VCaP (cell line): ENCODE measurements around the gene MPZL1.

Source experiments
- H3K27ac ChIP-seq: fragments of 450-650 bp; 2 replicates; pipeline ENCODE4 v1.5.1; 2017
- TF ChIP-seq, protein P1 (sequence below): fragments of 450-650 bp; conservative IDR thresholded peaks from 2 replicates; pipeline ENCODE4 v1.5.1; 2017; ENCODE audit warnings: mild to moderate bottlenecking, moderate library complexity

Gene MPZL1

DNA sequence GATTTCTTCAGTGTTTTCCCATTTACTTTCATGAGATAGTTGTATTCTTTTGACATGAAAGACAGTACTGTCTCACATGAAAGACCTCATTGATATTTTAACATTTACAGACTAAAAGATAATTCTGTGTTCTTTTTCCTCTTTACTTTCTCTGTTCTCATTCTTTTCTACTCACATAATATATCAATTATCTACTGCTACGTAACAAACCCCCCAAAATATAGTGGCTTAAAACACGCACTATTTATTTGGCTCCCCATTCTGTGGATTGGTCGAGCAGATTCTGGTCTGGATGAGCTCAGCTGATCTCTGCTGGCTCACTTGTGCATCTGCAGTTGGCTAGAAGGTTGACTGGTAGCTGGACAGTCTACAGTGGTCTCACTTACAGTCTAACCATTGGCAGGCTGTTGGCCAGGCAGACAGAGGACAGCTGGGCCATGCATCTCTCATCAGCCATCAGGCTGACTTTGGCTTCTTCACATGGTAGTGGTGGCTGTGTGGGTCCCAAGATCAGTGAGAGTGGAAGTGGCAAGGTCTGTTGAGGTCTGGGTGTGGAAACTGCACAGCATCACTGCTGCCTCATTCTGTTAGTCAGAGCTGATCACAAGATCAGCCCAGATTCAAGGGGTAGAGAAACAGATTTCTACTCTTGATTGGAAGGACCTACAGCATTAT is 63.2 kb downstream of the MPZL1 start:
- TF ChIP-seq, protein P1, sequence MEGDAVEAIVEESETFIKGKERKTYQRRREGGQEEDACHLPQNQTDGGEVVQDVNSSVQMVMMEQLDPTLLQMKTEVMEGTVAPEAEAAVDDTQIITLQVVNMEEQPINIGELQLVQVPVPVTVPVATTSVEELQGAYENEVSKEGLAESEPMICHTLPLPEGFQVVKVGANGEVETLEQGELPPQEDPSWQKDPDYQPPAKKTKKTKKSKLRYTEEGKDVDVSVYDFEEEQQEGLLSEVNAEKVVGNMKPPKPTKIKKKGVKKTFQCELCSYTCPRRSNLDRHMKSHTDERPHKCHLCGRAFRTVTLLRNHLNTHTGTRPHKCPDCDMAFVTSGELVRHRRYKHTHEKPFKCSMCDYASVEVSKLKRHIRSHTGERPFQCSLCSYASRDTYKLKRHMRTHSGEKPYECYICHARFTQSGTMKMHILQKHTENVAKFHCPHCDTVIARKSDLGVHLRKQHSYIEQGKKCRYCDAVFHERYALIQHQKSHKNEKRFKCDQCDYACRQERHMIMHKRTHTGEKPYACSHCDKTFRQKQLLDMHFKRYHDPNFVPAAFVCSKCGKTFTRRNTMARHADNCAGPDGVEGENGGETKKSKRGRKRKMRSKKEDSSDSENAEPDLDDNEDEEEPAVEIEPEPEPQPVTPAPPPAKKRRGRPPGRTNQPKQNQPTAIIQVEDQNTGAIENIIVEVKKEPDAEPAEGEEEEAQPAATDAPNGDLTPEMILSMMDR = no peak
- no peak overlapping the region for H3K27ac ChIP-seq

DNA sequence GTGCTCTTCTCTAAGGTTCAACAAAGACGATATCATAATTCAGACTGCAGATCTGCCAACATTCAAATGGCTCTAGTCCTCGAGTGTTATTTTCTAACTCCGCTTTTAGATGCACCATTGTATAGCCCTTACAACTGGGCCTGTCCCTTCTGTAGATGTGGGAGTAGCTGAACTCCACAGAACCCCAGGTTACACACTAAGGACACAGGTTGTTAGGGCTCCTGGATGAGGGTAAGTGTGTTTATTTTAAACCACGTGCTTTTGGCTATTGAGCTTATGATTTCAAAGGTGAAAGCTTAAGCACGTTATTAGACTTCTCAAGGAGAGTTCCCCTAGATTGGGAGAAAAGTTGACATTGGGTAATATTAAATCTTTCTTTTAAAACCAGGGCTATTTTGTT is 64.7 kb downstream of the MPZL1 start:
- no peak overlapping the region for H3K27ac ChIP-seq
- TF ChIP-seq, protein P1 = no peak

DNA sequence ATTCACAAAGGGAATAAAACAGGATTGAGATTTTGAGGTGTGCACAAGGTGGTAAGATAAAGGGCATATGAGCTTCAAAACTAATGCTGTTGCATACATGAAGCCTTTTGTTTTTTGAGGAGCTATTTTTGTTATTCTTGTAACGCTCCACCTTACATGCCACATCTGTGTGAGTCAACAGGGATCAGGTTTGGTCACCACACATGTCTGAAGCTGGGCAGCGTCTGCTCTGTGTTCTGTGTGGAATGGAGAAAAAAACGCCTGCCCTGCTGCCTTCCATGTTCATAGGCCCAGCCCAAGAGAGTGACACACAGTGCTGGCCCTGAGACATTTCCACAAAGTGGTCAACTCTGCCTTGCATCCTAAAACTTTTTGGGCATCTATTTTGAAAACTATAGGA is 67.7 kb downstream of the MPZL1 start:
- TF ChIP-seq, protein P1 = no peak
- no peak overlapping the region for H3K27ac ChIP-seq

DNA sequence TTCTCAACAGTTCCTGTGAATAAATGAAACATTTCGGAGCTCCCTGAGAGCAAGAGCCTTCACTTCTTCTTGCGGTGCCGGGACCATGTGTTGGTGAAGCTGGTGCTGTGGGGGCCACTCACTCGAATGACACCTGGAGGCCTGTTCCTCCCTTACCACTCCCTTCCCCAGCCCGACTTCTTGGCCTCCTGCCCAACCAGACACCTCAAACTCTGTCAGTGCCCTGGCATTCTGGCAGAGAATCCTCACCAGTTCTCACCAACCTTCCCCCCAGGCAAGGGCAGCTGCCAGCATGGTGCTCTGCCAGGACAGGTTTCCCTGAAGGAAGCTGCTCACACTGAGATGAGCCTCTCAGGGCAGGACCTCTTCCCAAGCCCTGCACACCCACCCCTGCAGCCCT is 68.3 kb downstream of the MPZL1 start:
- TF ChIP-seq, protein P1 = no peak
- no peak overlapping the region for H3K27ac ChIP-seq

DNA sequence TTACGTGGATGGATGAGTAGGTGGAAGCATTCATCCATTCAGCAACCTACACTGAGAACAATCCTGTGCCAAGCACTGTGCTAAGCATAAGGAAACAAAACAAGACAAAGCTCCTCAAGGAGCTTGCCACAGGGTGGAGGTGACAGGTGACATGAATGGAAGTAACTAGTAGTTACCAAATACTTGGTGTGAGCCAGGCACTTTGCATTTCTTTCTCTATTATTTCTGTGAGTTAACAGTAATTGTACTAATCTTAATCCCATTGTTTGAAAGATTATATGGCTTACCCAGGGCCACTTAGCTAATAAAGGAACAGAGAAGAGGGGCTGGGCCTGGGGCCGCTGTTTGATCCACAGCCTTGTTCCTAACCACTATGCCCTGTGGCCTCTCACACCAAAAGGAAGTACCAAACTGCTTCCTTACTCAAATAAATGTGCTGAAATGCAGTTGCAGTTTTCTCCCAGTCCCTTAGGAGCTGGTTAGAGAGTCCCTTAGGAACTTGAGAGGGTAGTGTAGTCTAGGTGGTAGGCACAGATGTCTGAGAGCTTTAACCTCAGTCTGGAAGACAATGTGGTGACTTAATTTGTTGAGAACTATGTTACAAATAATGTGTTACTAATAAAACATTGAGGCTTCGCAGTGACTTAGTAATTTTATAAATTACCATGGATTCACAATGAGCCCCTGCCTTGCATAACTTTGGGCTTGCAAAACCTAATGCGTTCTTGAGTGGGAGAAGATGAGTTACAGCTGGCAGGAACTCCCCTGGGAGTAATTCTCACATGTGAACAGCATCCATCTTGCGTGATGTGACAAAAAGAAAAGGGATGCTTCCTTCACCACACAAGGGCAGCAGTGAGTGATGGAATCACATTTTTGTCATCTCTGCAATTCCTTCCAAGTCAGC is 69.8 kb downstream of the MPZL1 start:
- H3K27ac ChIP-seq = no peak overlapping the region
- TF ChIP-seq, protein P1 = no peak

DNA sequence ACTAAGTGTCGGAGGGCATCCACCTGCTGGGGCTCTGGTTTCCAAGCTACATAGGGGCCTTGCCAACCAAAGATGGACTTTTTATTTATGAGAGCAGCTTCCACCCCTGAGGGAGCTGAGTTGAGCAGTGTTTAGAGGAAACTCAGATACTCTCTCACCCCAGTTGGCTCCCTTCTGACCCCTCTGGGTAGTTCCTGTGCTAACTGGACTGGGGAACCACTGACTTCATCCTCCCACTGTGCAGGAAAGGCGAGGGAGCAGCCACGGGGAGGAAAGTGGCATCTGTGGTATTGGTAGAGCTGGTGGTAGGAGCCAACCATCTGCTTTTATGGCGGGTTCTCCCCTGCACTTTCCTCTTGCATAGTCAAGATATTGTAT is 70.4 kb downstream of the MPZL1 start:
- no peak overlapping the region for H3K27ac ChIP-seq
- TF ChIP-seq, protein P1 = no peak

DNA sequence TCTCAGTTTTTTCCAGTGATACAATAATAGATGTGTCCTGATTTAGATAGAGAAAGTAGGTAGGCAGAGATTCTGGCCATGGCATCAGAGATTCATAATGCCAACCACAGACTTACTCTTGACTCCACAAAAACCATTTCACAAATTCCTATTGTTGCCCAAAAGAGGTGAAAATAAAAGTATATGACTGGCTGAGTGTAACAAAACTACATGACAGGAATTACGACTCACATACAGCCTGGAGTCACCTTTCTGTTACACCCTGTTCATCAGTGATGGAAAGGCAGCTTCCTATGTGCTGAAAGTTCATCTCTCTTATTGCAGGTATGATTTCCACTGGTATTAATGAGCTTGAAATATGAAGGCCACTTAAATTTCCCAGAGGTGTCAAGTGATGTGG is 72.3 kb downstream of the MPZL1 start:
- TF ChIP-seq, protein P1 = no peak
- H3K27ac ChIP-seq = no peak overlapping the region
